COR-L47 (cell line): ENCODE measurements around the gene SLC7A8.
"Not testable (repeated sequence)": the region's sequence is repeated elsewhere in the genome, so short reads cannot be mapped to it uniquely, and the experiment has no call there.

Source experiments
- DNase-seq: peaks from one replicate; lab custom pipeline; 2025; lab: John Stamatoyannopoulos, UW

Gene SLC7A8

GRCh38 chr14:23183479-23183878 lies at the start of gene SLC7A8:
Gene SLC7A8, minus strand, starts transcription at chr14:23183660. Its CDS starts 746 bp downstream, at chr14:23182914.
- DNase-seq: no peak

- DNase-seq: not testable (repeated sequence)
Measured at GRCh38 chr14:23232241-23232808, 48.9 kb upstream of the SLC7A8 start.

GRCh38 chr14:23228812-23229211 lies 45.4 kb upstream of the SLC7A8 start:
- DNase-seq: no peak

- DNase-seq: no peak
Measured at GRCh38 chr14:23227566-23227965, 44.1 kb upstream of the SLC7A8 start.

- DNase-seq: not testable (repeated sequence)
Measured at GRCh38 chr14:23224958-23225357, 41.5 kb upstream of the SLC7A8 start.

GRCh38 chr14:23219075-23219474 lies 35.6 kb upstream of the SLC7A8 start:
- DNase-seq: no peak

GRCh38 chr14:23217032-23218020 lies 33.9 kb upstream of the SLC7A8 start:
- no peak for DNase-seq

- DNase-seq: no peak
Measured at GRCh38 chr14:23215421-23215820, 32.0 kb upstream of the SLC7A8 start.

GRCh38 chr14:23209651-23210423 lies 26.4 kb upstream of the SLC7A8 start:
- DNase-seq: no peak

- no peak for DNase-seq
Measured at GRCh38 chr14:23208324-23208723, 24.9 kb upstream of the SLC7A8 start.

GRCh38 chr14:23207146-23207540 lies 23.7 kb upstream of the SLC7A8 start:
- DNase-seq: no peak

GRCh38 chr14:23206422-23207145 lies 23.1 kb upstream of the SLC7A8 start:
- DNase-seq: no peak

GRCh38 chr14:23202001-23202400 lies 18.5 kb upstream of the SLC7A8 start:
- DNase-seq: no peak

- not testable (repeated sequence) for DNase-seq
Measured at GRCh38 chr14:23199141-23199540, 15.7 kb upstream of the SLC7A8 start.

- DNase-seq: not testable (repeated sequence)
Measured at GRCh38 chr14:23196487-23196886, 13.0 kb upstream of the SLC7A8 start.

GRCh38 chr14:23195552-23196101 lies 12.2 kb upstream of the SLC7A8 start:
- DNase-seq: no peak

GRCh38 chr14:23193432-23193831 lies 10.0 kb upstream of the SLC7A8 start:
- DNase-seq: no peak

GRCh38 chr14:23187925-23188324 lies 4.5 kb upstream of the SLC7A8 start:
- DNase-seq: no peak

GRCh38 chr14:23186913-23187654 lies 3.6 kb upstream of the SLC7A8 start:
- DNase-seq: peak; percentile 24

- DNase-seq: no peak
Measured at GRCh38 chr14:23185063-23185462, 1.6 kb upstream of the SLC7A8 start.

- DNase-seq: no peak
Measured at GRCh38 chr14:23183158-23183470, 346 bp downstream of the SLC7A8 start.
